Activated naive CD4-positive, alpha-beta T cell treated with anti-CD3 and anti-CD28 coated beads for 36 hours (primary cell): ENCODE results near the gene CADPS2. TPM values are rescaled to one million over a fixed set of nuclear protein-coding genes. Genes with fewer than 3 reads are reported as not detected.

Experiments
- CTCF ChIA-PET: fragments of 350-600 bp; sonication (Branson Sonifier 250); formaldehyde crosslinking; loops from one replicate; lab custom pipeline; 2021; ENCODE audit warnings: antibody characterized with exemption; lab: Charles Lee
- DNase-seq: peaks from one replicate; pipeline ENCODE4 v3.0.0-alpha.2; 2020
- H3K27ac Mint-ChIP-seq: one replicate; pipeline ENCODE4 v1.8.0; 2021; ENCODE audit warnings: mild to moderate bottlenecking, mixed read lengths
- H3K27me3 Mint-ChIP-seq: one replicate; pipeline ENCODE4 v1.8.0; 2021; ENCODE audit warnings: low read depth, mixed read lengths
- H3K36me3 Mint-ChIP-seq: one replicate; pipeline ENCODE4 v1.8.0; 2021; ENCODE audit warnings: low read depth, mixed read lengths
- H3K4me1 Mint-ChIP-seq: one replicate; pipeline ENCODE4 v1.8.0; 2021; ENCODE audit warnings: low read depth, mixed read lengths
- H3K4me3 Mint-ChIP-seq: one replicate; pipeline ENCODE4 v1.8.0; 2021; ENCODE audit warnings: mild to moderate bottlenecking, moderate library complexity, mixed read lengths
- H3K9me3 Mint-ChIP-seq: one replicate; pipeline ENCODE4 v1.8.0; 2021; ENCODE audit warnings: mixed read lengths
- intact Hi-C: fragments of 100-400 bp; cut with micrococcal nuclease; formaldehyde crosslinking; loops from one replicate; pipeline ENCODE4 v1.15.1; 2023
- total RNA-seq, 2 experiments: library from RNA; stranded (reverse); gene quantifications; one replicate each; pipeline ENCODE4 v1.2.3, GENCODE V29; 2021

CADPS2 gene
- total RNA-seq, 2 experiments from 2014 or later: not detected

DNA sequence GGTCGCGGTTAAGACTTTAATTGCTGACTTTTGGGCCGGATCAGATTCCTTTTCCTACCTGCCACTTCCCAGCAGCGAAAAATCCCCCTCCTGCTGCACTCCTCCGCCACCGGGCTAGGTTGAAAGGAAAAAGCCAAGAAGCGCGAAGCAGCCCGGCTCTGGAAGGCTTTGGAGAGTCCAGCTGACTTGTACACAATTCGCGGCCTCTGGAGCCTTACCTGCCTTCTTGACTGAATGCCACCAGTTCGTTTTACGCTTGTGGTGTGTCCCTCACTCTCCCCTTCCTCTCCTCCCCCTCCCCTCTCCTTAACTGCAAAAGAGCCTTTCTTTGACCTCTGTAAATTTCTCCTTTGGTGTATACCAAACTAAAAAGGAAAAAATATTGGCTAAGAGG, 579.0 kb downstream of the CADPS2 start:
- H3K9me3 Mint-ChIP-seq: no peaks in the 10 kb centered on the region
- peaks cover 4% of the 10 kb centered on the region for H3K36me3 Mint-ChIP-seq
- no peak overlapping the region for H3K4me3 Mint-ChIP-seq
- peaks cover 71% of the 10 kb centered on the region for H3K27me3 Mint-ChIP-seq
- H3K4me1 Mint-ChIP-seq: peaks cover 16% of the 10 kb centered on the region
- no peak overlapping the region for H3K27ac Mint-ChIP-seq
- CTCF ChIA-PET: no interaction called here
- no peak for DNase-seq
- intact Hi-C loops: no loop called here

DNA sequence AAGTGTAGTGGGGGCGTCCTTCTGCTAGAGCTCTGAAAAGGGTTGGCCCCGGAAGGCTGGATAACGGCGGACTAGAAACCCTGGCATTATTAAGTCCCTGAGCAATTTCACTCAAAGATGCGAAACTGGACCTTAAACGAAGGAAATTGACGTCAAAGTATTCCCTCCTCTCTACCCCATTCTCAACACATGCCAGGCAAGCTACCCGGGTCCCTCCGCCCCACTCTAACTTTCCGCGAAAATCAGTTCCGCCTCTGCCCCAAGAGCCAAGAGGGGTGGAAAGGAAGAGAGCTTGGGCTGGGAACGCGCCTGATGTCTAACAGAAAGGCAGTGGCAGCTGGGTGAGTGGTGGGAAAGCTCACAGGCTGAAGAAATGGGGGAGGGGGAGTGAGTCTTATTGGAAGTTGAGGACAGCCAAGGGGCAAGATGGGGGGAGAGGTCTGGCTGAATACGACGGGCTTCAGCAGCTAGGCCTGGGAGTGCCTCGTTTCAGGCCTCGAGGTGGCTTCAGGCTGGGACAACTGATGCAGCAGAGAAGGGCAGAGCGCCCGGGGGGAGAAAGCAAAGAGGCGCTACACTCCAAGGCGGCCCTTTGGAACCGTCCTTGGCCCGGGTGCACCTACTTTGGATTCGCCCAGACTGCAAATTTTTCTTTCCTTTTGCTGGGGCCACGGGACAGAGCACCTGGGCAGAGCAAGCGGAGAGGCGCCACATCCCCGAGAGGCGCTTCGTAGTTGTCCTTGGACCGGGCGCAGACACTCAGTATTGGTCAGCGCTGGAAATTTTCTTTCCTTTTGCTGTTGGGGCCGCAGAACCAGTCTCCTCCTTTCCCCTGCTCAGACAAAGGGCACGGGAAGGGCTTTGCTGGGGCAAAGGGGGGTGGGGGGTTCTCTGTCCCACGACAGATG, 579.7 kb downstream of the CADPS2 start:
- H3K4me1 Mint-ChIP-seq: peaks cover 14% of the 10 kb centered on the region
- peaks cover 72% of the 10 kb centered on the region for H3K27me3 Mint-ChIP-seq
- DNase-seq: no peak
- peaks cover 4% of the 10 kb centered on the region for H3K36me3 Mint-ChIP-seq
- H3K27ac Mint-ChIP-seq: no peak overlapping the region
- no peaks in the 10 kb centered on the region for H3K9me3 Mint-ChIP-seq
- CTCF ChIA-PET: no interaction called here
- intact Hi-C loops: no loop called here
- H3K4me3 Mint-ChIP-seq: no peak overlapping the region

DNA sequence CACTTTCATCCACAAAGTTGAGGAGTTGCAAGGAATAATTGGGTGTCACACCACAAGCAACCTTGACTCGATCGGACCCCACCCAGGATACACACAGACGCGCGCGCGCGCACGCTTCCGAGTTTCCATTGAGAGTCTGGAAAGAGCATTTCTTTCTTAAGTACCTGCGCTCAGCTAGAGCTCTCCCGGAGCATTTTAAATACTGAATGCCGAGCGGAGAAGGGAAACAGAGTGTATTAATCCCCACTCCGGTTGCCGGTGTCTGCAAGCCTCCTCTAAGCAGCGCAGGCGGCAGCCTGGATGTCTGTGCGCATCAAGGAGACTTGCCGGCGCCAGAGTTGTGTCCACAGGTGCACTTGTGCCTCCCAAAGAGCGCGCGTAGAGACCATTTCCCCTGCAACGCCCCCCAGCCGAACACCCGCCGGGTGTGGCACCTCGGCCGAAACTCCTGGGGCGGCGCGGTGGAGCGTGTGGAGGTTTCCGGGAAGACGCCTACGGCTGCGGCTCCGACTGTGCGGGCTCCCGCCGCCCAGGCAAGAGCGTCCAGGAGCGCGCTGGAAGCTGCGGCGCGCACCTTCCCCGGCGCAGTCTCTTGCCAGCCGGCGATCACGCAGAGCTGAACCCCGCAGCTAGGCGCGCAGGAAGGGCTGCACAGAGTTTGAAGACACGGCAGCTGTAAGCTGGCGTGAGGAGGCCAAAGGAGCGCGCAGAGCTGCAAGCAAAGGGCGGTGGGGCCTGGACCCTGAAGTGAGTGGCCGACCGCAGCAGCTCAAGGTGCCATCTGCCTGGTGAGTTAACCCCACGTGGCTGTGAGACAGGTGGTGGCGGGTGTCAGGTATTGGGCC, 580.6 kb downstream of the CADPS2 start:
- Mint-ChIP-seq H3K4me1 (peaks cover 6% of the 10 kb centered on the region), H3K4me3 (no peak overlapping the region), H3K36me3 (peaks cover 1% of the 10 kb centered on the region), H3K27me3 (peaks cover 73% of the 10 kb centered on the region), H3K9me3 (no peaks in the 10 kb centered on the region), H3K27ac (no peak overlapping the region)
- CTCF ChIA-PET: no interaction called here
- intact Hi-C loops: no loop called here
- DNase-seq: no peak

DNA sequence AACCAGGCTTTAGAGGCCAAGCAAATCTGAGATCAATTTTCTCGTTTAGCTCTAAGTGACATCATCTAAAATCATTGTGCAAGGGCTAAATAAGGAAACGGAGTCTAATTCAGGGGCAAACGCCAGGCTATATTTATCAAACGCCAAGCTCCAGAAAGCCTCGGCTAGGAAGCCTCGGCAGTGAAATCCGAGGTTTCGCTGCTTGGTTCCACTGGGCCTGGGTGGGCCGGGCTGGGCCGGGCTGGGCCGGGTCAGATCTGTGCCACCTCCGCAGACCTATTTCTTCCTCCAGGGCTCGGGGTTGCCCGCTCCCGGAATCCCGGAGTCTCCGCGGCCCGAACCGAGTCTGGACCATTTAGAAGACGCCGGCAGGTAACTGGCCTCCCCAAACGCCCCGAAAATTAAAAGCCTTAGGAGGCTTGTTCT, 581.3 kb downstream of the CADPS2 start:
- CTCF ChIA-PET: no interaction called here
- H3K27ac Mint-ChIP-seq: no peak overlapping the region
- peaks cover 76% of the 10 kb centered on the region for H3K27me3 Mint-ChIP-seq
- intact Hi-C loops: no loop called here
- H3K9me3 Mint-ChIP-seq: no peaks in the 10 kb centered on the region
- DNase-seq: no peak
- peaks cover 6% of the 10 kb centered on the region for H3K4me1 Mint-ChIP-seq
- no peak overlapping the region for H3K4me3 Mint-ChIP-seq
- H3K36me3 Mint-ChIP-seq: peaks cover 1% of the 10 kb centered on the region

DNA sequence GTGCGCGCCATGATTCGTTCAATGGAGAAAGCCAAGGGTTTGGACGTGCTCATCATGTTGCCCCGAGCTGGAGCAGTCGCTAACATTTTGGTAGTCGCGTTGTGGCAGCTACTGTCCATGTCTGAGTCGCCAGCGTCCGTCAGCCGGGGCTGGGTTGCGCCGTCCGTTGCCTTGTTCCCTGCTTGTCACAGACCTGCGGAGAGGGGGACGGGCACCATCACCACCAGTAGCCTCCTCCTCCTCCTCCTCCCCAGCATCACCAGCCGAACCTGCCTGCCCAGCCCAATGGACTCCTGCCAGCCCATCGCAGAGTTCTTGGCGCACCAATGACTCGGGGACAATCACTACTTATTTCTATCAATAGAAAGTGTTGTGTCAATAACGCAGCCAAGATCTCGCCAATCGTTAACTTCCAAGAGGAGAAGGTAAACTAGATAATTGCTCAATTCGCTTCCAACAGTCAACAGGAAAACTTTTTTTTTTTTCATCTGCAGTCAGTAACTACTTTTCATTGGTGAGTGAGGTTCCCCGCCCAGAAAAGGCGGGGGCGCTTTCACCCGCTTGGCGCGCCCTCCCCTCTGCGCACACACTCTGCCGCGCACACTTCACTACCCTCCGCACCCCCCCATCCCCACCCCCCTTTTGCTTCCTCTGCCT, 581.8 kb downstream of the CADPS2 start, which contains the start of gene FEZF1:
Gene FEZF1, minus strand, starts transcription at position 432 of the 657 bp plus-strand sequence. Its CDS starts 313 bp downstream, at position 119.
- Mint-ChIP-seq H3K36me3 (peaks cover 1% of the 10 kb centered on the region), H3K4me3 (no peak within 1 kb of the TSS), H3K9me3 (no peaks in the 10 kb centered on the region), H3K27ac (no peak within 1 kb of the TSS), H3K27me3 (peaks cover 76% of the 10 kb centered on the region), H3K4me1 (peaks cover 3% of the 10 kb centered on the region)
- CTCF ChIA-PET: no interaction called here
- no peak for DNase-seq
- intact Hi-C loops: no loop called here

DNA sequence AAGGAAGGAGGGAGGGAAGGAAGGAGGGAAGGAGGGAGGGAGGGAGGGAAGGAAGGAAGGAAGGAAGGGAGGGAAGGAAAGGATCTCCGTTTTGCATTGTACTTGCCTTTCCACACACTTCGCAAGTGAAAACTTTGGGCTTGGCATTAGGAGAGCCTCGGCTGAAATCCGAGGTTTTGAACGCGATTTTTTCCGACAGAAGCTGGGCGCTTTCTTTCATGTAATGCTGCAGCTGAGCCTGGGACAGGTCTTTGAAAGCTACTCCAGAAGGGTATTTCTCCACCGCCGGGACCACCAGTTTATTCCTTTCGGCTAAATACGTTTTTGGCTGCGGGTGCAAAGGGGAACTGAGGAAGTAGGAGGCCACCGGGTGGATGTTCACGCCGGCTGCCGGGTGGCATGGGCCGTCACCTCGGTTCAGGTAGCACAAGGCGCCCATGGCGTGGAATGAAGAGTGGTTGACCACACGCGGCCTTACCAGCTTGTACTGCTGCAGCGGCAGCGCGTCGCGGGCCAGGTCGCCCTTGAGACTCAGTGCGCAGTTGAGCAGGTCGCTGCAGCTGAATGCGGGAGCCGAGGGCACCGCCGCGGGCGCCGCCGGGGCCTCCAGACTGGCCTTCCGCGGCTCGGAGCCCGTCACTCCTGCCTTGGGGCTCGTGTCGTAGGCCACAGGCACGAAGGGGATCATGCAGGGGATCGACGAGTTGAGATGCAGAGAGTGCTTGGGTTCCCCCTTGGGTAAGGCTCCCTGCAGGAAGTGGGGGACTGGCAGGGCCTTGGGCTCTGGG, 582.5 kb downstream of the CADPS2 start:
- no peak for DNase-seq
- intact Hi-C loops: no loop called here
- Mint-ChIP-seq H3K9me3 (no peaks in the 10 kb centered on the region), H3K36me3 (peaks cover 1% of the 10 kb centered on the region), H3K27me3 (peaks cover 77% of the 10 kb centered on the region), H3K4me1 (peaks cover 3% of the 10 kb centered on the region), H3K4me3 (no peak overlapping the region), H3K27ac (no peak overlapping the region)
- CTCF ChIA-PET: no interaction called here

DNA sequence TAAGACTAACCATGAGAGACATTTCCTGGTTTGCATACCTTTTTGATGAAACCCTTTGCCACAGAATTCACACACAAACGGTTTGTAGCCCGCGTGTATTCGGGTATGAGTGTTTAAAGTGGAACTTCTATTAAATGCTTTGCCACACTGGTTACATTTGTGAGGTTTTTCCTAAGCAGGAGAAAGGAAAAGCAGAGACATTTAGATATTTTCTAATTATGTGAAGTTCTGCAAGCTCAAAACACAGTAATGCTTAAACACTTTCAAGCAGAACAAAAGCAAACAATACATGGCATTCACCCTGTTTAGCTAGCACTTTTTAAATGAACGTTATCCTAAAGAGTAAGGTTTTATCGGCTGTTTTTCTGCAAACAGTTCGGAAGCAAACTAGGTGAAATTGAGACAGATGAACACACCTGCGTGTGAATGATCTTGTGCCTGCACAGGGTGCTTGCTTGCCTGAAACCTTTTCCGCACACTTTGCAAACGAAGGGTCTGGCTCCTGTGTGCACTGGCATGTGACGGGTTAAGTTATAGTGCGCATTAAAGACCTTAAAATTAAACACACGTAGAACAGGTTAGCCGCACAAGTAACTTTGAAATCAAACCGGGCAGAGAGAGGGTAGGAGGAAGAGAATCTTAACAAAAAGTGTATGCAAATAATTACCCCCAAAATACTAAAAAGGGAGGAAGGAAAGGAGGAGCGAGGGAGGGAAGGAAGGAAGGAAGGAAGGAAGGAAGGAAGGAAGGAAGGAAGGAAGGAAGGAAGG, 583.3 kb downstream of the CADPS2 start:
- peaks cover 3% of the 10 kb centered on the region for H3K4me1 Mint-ChIP-seq
- intact Hi-C loops: no loop called here
- no peak overlapping the region for H3K4me3 Mint-ChIP-seq
- H3K27me3 Mint-ChIP-seq: peaks cover 82% of the 10 kb centered on the region
- no peak for DNase-seq
- H3K27ac Mint-ChIP-seq: no peak overlapping the region
- CTCF ChIA-PET: no interaction called here
- peaks cover 1% of the 10 kb centered on the region for H3K36me3 Mint-ChIP-seq
- H3K9me3 Mint-ChIP-seq: no peaks in the 10 kb centered on the region

DNA sequence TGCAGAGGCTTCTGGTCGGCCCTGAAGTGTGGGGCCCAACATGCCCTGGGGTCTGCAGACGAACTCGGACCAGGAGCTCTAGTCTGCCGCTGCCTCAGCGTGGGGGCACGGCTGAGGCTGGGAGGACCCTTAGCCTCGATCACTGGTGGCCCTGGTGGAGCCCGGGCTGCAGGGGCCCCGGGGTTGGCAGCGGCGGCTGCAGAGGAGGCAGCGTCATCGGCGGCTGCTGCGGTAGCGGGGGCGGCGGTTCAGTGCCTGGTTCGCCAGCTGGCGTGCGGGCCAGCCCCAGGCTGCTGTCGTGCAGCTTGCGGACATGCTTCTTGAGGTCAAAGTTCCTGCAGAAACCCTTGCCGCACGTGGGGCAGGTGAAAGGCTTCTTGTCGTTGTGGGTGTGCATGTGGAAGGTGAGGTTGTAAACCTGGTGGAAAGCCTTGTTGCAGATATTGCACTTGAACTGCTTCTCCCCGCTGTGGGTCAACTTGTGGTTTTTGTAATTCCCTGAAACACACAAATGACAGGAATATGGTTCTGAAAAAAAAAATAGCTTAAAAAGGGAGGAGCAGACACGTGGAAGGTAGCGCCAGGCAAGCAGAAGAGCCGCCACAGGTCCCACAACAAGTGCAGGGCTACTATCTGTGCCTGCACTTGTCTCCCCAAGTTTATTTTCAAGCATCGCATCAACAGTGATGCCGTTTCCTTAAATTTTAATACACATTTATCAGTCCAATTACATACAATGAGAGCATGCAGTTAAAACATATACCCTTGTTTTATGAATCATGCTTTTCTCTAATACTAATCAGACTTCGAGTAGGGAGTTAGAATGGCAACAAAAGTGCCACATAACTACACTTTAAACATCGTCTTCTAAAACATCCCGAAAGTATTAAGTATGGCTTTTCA, 584.2 kb downstream of the CADPS2 start:
- Mint-ChIP-seq H3K27ac (no peak overlapping the region), H3K4me3 (no peak overlapping the region), H3K9me3 (no peaks in the 10 kb centered on the region), H3K4me1 (peaks cover 3% of the 10 kb centered on the region), H3K27me3 (peaks cover 82% of the 10 kb centered on the region), H3K36me3 (peaks cover 1% of the 10 kb centered on the region)
- CTCF ChIA-PET: no interaction called here
- DNase-seq: no peak
- intact Hi-C loops: no loop called here

DNA sequence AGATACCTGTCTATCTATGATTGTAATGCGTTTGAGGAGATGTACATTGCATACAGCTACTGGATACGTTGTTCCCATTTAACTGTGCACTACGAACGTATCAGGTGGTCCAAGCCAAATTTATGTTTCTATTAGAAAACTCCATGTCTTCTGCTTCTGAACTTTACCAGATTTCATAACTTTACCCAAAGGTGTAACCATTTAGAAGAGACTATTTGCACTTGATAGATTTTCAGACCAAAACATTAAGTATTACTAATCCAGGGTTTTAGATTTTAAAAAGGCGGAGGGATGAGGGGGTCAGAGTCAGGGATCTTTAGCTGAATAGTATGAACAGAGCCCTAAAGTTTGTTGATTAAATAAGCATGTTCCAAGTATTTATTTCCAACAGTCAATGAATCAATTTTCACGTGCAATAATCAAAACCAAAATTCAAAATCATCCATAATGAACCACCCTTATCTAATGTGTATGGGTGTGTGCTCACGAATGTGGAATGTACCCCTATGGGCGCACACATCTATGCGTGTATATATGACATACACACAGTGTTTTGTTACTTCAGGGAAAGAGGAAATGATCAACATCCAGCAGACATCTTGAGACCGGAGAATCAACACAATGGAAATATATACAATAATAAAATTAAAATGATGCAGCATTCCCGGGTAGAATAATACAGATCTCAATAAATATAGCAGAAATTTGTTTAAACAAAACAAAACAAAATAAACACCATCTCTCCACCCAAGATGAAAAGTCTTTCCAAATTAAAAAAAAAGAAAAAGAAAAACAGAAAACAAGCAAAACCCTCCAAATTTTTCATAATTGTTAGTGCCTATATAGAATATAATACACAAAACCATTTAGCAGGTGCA, 585.1 kb downstream of the CADPS2 start:
- H3K9me3 Mint-ChIP-seq: no peaks in the 10 kb centered on the region
- intact Hi-C loops: no loop called here
- H3K4me1 Mint-ChIP-seq: peaks cover 3% of the 10 kb centered on the region
- H3K4me3 Mint-ChIP-seq: no peak overlapping the region
- peaks cover 1% of the 10 kb centered on the region for H3K36me3 Mint-ChIP-seq
- CTCF ChIA-PET: no interaction called here
- H3K27ac Mint-ChIP-seq: no peak overlapping the region
- DNase-seq: no peak
- peaks cover 74% of the 10 kb centered on the region for H3K27me3 Mint-ChIP-seq
